GM18498 (cell line): ENCODE data around the gene PLPP4.
A peak's percentile ranks its signal among the peaks of the same experiment; 100 is the strongest.

Experiments
- ATAC-seq: cut with Tn5 transposase; IDR thresholded peaks from one replicate; pipeline ENCODE4 v1.9.1; 2021; ENCODE audit warnings: mild to moderate bottlenecking, moderate library complexity; ENCODE audit not compliant: unreplicated experiment

Gene PLPP4

DNA sequence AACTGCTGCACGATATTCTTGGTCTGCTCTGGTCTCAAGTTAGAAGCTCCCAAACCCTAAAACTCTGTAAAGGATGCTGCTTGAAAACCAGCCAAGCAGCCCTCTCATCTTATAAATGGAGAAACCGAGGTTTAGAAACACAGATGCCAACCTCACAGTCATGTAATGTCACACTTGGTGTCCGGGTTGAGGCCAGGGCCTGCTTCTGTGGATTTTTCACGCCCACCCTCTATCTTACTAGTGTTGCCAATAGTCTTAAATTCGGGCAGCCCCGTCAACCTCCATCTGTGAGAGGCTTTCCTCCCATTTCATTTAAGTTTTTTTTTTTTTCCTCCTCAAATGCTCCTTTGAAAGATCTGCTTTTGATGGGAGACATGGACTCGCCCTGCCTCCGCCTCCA lies 28.9 kb downstream of the PLPP4 start:
- no peak for ATAC-seq

GRCh38 chr10:120486671-120487205 lies 29.7 kb downstream of the PLPP4 start:
- no peak for ATAC-seq

- no peak for ATAC-seq
These were observed 33.3 kb downstream of the PLPP4 start for GRCh38 chr10:120490288-120490687.

GRCh38 chr10:120492346-120492745 lies 35.3 kb downstream of the PLPP4 start:
- no peak for ATAC-seq

GRCh38 chr10:120493411-120494312 lies 36.6 kb downstream of the PLPP4 start:
- peak; percentile 88 for ATAC-seq

DNA sequence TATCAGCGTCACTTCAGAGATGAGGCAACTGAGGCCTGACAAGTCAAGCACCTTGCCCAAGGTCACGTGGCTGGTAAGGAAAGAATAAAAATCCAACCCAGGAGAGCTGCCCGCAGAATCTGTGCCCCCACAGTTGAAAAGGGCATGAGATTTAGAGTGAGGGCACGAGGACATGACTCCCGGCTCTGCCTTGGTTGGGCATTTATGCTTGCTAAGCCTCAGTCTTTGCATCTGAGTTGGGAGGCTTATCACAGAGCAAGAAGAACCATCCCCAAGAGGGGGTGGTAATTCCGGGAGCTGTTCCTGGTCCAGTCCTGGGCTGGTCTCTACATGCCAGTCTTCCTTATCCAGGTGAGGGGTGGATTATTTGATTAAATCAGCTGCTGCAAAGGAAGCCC lies 37.3 kb downstream of the PLPP4 start:
- no peak for ATAC-seq

- ATAC-seq, result no peak
These were observed 38.4 kb downstream of the PLPP4 start for GRCh38 chr10:120495226-120496009.

DNA sequence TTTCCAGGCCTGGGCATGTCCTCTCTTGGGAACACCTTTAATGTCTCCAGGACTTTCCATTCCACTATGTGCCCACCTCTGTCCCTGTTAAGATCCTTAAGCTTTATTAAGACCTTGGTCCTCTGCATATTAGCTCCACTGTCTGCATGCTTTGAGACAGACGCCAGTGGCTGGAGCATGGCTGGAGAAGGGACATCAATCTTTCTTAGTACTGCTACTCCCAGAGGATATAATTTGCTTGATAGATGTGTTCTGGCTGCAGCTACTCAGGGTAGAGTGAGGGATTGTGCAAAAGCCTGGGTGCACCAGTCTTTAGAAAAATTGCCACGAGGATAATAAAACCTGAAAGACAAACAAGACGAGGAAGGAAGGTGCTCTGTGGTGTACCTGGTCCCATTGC lies 42.9 kb downstream of the PLPP4 start:
- ATAC-seq, result no peak

DNA sequence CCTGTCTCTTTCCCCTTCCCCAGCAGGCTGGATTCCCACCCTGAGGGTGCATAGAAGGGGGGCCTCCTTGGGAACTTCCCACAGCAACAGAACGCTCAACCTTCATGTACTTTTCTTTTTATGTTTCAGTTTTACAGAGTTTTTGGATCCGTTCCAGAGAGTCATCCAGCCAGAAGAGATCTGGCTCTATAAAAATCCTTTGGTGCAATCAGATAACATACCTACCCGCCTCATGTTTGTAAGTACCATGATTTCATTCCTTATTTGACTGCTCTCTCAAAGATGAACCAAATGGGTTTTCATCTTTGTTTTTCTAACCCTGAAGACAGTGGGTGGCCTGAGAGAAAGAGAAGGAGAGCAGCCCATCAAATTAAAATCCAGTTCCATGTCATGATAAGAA lies 46.7 kb downstream of the PLPP4 start:
- no peak for ATAC-seq

GRCh38 chr10:120504227-120504626 lies 47.2 kb downstream of the PLPP4 start:
- ATAC-seq, result peak; percentile 66

GRCh38 chr10:120505056-120505455 lies 48.0 kb downstream of the PLPP4 start:
- no peak for ATAC-seq

DNA sequence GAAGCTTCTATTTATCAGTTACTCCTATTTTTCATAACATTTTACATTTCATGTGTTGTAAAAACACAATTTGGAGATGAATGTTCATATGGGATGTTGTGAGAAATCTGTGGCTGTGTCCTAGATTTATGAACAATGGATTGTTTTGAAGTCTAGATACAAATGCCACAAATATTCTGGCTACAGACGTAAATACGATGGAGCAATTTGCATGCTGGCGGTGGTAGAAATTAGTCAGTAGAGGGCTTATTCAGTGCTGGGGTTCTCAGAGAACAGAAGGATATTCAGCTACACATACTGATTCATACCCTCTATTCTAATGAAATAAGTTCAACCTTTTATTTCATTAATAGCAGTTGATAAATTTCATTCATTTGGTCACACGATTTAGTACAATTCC lies 48.8 kb downstream of the PLPP4 start:
- ATAC-seq, result no peak

DNA sequence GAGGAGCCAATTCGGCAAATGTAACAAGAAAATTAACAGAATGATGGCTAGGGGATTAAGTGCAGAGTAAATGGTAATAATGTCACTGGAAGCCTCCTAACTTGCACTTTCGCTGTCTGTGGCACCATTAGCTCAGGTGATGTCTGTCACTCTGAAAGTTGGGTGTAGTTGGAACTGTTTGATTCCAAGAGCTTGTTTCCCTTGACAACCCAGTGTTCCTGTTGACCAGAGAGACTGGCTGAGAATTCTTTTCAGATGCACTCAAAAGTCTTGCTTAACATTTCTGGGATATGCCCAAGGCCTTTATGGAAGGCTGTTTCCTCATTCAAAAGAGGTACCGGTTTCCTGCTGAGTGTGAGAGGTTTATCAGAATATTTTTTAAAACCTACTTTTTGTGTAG lies 49.6 kb downstream of the PLPP4 start:
- no peak for ATAC-seq

- no peak for ATAC-seq
These were observed 50.1 kb downstream of the PLPP4 start for GRCh38 chr10:120507175-120507574.

DNA sequence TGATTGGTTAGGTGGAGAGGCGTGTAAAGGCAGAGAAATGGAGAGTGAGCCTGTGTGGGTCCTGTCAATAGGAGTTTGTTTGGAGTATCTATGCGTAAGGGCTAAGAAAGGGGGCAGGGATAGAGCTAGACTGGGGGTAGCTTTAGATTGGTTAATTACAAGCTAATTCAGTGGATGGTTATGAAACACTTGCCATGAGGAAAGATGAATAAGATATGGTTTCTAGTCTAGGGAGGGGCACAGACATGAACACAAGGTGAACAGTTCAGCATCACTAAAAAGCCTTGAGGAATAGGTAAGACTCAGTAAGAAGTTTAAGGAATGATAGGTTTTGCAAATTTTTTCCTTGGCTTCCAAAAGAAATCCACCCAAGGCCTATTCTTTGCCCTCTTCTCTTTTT lies 50.6 kb downstream of the PLPP4 start:
- no peak for ATAC-seq

DNA sequence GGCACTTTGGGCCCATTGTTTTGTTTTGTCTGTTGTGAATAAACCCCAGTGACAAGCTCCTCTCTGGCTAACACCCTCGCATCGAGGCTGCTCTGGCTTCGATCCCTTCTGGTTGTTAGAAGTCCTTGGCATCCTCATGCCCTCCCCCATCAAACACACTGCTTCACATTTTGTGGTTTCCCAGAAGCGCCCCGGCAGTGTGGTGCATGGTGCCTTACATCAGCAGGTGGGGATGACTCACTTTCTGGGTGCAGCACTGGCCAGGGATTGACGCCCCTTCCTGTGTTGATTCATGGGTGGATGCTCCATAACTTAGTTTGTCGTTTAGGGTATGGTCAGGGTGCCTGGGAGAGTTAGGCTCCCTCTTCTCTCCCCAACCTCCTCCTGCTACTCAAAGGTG lies 51.4 kb downstream of the PLPP4 start:
- ATAC-seq, result no peak

GRCh38 chr10:120508966-120509365 lies 51.9 kb downstream of the PLPP4 start:
- no peak for ATAC-seq

GRCh38 chr10:120511165-120511564 lies 54.1 kb downstream of the PLPP4 start:
- ATAC-seq, result no peak

DNA sequence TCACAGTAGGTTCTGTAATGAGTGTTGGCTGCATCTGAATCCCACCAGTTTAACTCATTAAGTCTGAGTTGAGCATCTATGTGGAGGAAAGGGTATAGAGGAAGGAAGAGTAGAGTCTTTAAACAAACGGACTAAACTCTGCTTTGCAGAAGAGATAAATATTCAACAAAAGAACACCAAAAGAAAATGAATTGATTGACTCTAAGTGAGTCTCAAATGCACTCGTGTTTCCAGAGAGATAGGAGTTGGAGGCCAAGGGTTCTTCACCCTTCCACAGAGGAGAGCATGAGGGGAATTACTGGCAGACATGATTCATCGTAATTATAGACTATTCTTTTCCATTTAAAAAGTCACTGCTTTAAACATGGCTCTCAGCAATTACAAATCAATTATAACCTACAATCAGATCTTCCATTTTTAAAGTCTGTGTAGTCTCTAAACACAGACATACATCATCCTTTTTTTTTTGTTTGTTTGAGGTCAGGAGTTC lies 56.3 kb downstream of the PLPP4 start:
- no peak for ATAC-seq

GRCh38 chr10:120514035-120514620 lies 57.1 kb downstream of the PLPP4 start:
- no peak for ATAC-seq

DNA sequence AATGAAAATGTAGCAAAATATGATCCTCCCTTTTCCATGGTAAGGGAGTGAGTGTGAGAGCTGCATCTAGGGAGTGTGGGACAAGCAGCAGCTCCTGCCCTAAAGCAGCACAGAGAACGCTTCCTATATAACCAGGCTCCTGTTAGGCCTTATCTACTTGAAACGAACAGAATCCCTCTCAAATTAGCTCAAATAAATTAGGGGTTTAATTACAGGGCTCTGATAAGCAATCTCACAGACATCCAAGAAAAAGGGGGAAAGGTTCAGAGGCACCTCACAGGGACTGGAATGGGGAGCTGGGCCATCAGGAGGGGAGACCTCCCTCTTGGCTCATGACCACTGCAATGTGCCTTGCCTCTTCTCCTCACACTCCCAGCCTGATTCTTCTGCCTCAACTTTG lies 57.9 kb downstream of the PLPP4 start:
- ATAC-seq, result no peak
